ENCODE data around the gene C12orf43.

Gene C12orf43

DNA sequence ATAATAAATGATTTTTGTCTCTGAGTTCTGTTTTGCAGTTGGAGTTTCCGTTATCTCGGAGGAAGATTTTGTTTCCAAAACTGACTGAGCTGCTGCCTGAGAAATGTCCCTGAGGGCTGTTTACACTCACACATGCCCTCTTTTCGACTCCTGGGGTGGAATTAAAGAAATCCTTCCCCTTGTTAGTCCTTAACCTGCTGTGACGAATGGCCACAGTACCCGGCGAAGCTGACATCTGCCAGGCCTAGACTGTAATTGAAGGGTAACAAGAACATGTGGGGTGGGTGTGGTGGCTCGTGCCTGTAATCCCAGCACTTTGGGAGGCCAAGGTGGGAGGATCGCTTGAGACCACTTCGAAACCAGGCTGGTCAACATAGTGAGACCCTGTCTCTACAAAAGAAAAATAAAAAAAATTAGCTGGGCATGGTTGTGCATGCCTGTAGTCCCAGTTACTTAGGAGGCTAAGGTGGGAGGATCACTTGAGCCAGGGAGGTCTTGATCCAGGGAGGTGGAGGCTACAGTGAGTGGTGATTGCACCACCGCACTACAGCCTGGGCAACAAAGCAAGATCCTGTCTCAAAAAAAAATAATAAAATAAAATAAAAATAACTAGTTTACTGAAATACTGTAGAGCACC is 14.4 kb upstream of the C12orf43 start:
- no peak for DNase-seq (ENCODE audit: low read depth)

DNA sequence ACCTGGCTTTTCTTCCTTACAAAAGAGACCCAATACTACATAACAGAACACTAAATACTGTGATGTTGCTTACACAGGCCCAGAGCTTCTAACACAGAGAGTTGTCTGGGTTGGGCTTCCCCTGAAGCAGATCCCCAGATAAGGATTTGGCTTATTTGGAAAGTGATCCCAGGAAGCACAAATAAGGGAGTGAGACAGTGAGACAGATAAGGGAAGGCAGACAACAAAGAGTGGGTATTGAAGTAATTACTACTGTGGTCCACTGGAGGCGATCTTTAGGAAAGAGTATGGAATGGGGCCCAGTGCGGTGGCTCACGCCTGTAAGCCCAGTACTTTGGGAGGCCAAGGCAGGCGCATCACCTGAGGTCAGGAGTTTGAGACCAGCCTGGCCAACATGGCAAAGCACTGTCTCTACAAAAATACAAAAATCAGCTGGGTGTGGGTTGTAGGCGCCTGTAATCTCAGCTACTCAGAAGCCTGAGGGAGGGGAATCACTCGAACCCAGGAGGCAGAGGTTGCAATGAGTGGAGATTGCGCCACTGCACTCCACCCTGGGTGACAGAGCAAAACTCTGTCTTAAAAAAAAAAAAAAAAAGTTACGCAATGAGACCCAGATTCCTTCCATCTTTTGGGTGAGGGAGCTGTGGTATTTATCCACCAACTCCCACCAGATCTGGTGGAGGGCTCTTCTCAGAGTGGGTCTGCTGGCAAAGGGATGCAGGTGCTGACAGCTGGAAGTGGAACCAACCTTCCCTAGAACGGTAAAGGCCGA is 10.2 kb upstream of the C12orf43 start:
- DNase-seq (ENCODE audit: low read depth) = no peak

DNA sequence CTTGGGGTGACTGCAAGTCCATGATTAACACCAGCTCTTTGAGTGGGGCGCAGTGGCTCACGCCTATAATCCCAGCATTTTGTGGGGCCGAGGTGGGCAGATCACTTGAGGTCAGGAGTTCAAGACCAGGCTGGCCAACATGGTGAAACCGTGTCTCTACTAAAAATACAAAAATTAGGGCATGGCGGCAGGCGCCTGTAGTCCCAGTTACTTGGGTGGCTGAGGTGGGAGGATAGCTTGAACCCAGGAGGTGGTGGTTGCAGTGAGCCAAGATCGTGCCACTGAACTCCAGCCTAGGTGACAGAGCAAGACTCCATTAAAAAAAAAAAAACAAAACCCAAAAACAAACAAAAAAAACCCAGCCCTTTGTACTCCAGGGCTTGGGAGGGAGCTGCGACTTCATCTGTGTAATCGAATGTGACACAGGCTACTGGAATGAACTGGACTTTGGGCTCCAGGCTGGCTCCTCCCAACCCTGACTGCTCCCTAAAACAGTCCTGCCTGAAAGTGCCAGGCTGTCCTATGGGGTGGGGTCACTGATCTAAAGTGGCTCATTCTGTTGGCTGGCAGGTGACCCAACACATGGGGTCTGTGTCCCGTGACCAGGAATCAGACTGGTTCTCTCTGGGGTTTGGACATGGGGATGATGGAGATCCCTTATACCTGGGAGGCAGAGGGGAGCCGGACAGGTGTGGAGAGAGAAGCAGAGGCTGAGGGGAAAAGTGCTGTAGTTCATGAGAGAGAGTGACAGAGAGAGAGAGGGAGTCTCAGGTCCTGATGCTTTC is 9.3 kb upstream of the C12orf43 start:
- no peak for DNase-seq (ENCODE audit: low read depth)

DNA sequence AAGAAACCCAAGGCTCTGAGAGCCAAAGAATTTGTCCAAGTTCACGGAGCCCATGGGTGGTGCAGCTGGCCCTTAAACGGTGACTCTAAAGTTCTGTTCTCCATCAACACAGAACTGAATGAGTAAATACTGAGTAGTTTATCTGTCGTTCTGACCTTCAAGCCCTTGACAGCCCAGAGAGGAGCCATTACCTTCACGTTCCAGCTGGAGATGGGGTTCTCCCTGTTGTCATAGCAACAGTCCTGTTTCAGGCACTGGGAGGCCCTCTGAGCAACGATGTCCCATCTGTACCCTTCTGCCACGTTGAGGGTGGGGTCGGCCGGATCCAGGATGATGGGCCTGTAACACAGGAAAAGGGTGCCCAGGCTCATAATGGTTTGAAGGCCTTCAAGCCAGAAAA is 7.5 kb upstream of the C12orf43 start:
- no peak for DNase-seq (ENCODE audit: low read depth)

GRCh38 chr12:121022713-121023112 is 6.4 kb upstream of the C12orf43 start:
- DNase-seq (ENCODE audit: low read depth) = no peak

- no peak for DNase-seq (ENCODE audit: low read depth)
Observed at GRCh38 chr12:121021754-121022153, 5.5 kb upstream of the C12orf43 start.

DNA sequence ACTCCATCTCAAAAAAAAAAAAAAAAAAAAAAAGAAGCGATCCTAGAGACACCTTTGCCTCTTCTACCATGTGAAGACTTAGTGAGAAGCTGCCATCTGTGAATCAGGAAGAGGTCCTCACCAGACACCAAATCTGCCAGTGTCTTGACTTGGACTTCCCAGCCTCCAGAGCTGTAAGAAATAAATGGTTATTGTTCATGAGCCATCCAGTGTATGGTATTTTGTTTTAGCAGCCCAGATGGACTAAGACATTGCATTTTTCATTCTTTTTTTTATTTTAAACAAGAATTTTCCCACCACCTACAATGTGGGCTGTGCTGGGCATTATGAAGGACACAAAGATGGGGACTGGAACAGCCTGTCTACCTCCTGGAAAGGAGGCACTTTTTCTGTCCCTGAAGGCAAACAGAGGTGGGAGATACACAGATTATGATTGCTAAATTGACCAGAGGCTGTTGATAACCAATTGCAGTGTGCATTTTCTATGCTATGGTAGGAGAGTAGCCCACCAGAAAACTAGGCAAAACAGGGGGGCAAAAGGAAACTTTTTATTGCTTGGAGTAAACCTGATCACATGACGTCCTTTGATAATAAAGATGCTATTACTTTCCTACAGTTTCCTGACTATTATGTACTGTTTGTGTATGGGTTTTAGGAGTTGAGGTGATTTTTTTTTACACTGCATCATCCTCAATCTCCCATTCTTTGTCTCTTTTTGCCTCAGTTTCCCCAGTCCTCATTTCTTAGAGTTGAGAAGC is 2.8 kb upstream of the C12orf43 start:
- DNase-seq (ENCODE audit: low read depth) = no peak

GRCh38 chr12:121017966-121018491 is 1.7 kb upstream of the C12orf43 start:
- no peak for DNase-seq (ENCODE audit: low read depth)

- DNase-seq (ENCODE audit: low read depth) = no peak
Observed at GRCh38 chr12:121013715-121014114, 2.6 kb downstream of the C12orf43 start.

GRCh38 chr12:121011820-121012219 is 4.5 kb downstream of the C12orf43 start:
- DNase-seq (ENCODE audit: low read depth) = no peak

- no peak for DNase-seq (ENCODE audit: low read depth)
Observed at GRCh38 chr12:121010860-121011259, 5.4 kb downstream of the C12orf43 start.

- DNase-seq (ENCODE audit: low read depth) = no peak
Observed at GRCh38 chr12:121009741-121010140, 6.5 kb downstream of the C12orf43 start.

GRCh38 chr12:121008347-121009098 is 7.8 kb downstream of the C12orf43 start:
- no peak for DNase-seq (ENCODE audit: low read depth)

- DNase-seq (ENCODE audit: low read depth) = peak; percentile 6
Observed at GRCh38 chr12:121005346-121005815, 10.9 kb downstream of the C12orf43 start.

DNA sequence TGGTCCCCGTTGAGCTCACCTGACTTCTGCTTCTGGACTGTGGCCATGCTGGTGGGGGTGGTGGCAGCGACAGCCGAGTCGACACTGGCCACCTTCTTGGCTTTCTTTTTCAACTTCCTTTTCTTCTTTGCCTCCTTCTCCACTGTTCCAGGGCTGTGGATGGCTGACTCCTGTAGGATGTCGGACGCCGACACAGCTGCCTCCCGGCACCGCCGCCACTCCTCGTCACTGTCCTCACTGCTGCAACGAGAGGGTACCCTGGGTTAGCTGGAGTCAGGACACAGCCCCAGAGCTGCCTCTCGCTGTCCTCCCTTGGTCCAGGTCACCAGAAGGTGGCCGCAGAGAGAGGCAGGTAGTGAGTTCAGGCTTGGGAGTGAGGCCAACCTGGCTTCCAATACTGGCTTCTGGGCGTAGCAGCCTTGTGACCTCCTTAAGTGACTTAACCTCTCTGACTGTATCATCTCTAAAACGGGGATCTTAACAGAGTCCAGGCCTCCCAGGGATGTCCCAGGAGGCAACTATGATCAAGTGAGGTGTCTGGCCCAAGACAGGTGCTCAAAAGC is 12.0 kb downstream of the C12orf43 start:
- no peak for DNase-seq (ENCODE audit: low read depth)

GRCh38 chr12:121003650-121004049 is 12.6 kb downstream of the C12orf43 start:
- no peak for DNase-seq (ENCODE audit: low read depth)

DNA sequence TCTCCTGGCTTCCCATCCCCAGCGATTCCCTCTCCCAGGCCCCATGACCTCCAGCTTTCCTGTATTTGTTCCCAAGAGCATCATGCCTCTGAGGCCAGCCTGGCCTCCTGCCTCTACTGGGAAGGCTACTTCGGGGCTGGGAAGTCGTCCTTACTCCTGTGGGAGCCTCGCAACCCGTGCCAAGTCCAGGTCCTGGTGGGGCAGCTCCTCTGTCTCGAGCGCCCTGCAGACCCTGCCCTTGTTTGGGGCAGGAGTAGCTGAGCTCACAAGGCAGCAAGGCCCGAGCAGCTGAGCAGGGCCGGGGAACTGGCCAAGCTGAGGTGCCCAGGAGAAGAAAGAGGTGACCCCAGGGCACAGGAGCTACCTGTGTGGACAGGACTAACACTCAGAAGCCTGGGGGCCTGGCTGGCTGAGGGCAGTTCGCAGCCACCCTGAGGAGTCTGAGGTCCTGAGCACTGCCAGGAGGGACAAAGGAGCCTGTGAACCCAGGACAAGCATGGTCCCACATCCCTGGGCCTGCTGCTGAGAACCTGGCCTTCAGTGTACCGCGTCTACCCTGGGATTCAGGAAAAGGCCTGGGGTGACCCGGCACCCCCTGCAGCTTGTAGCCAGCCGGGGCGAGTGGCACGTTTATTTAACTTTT is 14.3 kb downstream of the C12orf43 start:
- no peak for DNase-seq (ENCODE audit: low read depth)

DNA sequence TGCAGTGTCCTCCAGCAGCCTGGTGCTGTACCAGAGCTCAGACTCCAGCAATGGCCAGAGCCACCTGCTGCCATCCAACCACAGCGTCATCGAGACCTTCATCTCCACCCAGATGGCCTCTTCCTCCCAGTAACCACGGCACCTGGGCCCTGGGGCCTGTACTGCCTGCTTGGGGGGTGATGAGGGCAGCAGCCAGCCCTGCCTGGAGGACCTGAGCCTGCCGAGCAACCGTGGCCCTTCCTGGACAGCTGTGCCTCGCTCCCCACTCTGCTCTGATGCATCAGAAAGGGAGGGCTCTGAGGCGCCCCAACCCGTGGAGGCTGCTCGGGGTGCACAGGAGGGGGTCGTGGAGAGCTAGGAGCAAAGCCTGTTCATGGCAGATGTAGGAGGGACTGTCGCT is 15.2 kb downstream of the C12orf43 start:
- no peak for DNase-seq (ENCODE audit: low read depth)

DNA sequence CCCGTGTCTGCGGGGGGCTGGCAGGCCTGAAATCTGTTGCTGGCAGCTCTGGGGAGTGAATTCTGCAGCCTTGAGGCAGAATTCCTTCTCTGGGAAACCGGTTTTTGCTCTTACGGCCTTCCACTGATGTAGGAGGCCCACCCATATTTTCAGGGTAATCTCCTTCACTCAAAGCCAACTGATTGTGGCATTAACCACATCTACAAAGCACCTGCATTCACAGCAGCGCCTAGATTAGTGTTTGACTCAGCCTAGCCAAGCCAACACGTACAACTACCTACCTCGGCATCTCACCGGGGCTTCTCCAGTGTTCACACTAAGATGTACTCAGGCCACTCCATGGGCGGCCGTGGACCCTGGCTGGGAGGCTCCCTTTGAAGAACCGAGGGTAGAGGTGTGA is 15.8 kb downstream of the C12orf43 start:
- no peak for DNase-seq (ENCODE audit: low read depth)
